UCSD-AML1 (cell line): Measurements from ENCODE around the gene FBXO48.

ENCODE experiments used
- DNase-seq: peaks from one replicate; lab custom pipeline; 2025; ENCODE audit not compliant: unreplicated experiment; lab: John Stamatoyannopoulos, UW

Gene FBXO48

DNA sequence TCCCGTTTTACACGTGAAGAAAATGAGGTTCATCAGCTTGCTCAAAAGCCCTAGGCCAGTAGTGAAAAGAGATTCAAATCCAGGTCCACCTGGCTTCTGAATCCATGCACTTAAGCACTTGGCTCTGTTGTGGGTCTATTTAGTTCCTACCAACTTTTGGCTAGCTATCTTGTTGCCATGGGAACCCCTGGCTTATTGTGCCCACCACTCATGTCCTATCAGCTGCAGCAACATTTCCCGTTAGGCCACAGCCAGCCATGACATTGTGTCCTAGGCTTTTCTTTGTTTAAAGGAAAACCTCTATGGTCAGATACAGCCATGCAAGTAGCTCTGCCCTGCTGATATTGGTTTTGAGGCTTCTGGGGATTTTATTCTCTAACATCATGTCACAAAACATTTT lies 52.2 kb downstream of the FBXO48 start:
- DNase-seq, result peak; percentile 59

DNA sequence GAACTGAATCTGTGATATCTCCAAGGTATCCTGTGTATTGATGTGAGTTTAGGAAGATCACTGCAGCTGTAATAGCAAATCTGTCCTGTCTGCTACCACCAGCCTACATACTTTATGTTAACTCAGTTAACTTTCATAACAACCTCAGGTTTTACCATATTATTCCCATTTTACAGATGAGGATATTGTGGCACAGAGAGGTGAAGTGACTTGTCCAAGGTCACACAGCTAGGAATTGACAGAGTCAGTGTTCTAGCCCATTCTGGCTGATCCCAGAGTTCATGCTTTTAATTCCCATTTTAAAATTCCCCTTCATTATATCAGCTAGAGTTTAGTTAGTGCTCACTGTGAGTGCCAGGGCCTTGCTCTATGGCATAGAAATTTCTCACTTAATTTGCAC lies 52.6 kb downstream of the FBXO48 start:
- DNase-seq, result no peak

DNA sequence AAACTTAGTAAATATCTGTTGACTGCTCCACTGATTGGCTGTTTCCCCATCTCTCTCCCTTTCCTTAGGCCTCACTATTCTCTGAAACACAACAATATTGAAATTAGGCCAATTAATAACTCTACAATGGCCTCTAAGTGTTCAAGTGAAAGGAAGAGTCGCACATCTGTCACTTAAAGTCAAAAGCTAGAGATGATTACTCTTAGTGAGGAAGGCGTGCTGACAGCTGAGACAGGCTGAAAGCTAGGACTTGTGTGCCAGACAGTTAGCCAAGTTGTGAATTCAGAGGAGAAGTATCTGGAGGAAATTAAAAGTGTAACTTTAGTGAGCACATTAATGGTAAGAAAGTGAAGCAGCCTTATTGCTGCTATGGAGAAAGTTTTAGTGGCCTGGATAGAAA lies 53.6 kb downstream of the FBXO48 start:
- no peak for DNase-seq

DNA sequence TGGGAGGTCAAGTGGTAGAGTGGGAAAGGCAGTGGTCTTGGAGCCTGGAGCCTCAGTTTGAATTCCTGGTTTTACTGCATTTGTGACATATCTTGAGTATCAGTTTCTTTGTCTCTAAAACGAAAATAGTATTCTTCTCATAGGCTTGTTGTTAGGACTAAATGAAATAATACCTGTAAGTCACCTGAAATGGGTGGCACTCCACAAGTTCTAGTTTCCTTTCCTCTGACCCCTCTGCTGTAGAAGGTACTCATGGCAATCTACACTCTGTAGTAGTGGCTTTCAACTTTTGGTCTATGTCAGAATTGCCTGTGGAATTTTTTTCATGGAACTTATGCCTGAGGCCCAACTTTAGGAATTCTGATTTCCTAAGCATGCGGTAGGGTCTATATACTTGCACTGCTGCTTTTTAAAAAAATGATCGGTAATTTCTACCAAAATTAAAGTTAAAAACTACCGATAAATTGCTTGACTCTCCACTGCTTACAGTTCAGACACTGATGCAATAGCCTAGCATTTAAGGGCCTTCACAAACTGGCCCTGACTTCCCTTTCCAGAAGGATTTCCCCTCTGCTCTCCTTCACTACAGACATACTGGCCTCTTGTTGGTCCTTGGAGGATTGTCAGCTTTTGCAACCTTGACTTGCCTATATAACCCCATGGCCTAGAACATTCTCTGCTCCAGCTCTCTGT lies 54.8 kb downstream of the FBXO48 start:
- no peak for DNase-seq

GRCh38 chr2:68411397-68412126 lies 55.5 kb downstream of the FBXO48 start:
- no peak for DNase-seq
